Measurements from ENCODE around the gene MAP2K4. TPM values are rescaled to one million over a fixed set of nuclear protein-coding genes. Genes with fewer than 3 reads are reported as not detected.
"Not testable (repeated sequence)": the region's sequence is repeated elsewhere in the genome, so short reads cannot be mapped to it uniquely, and the experiment has no call there.

The MAP2K4 gene
- total RNA-seq, 1 experiment from 2014 or later: 23.9 TPM

GRCh38 chr17:12140685-12141084 is 120.0 kb downstream of the MAP2K4 start:
- DNase-seq (ENCODE audit: low read depth): no peak

- not testable (repeated sequence) for DNase-seq (ENCODE audit: low read depth)
Measured at GRCh38 chr17:12162187-12162586, 141.5 kb downstream of the MAP2K4 start.

GRCh38 chr17:12164085-12164484 is 143.4 kb downstream of the MAP2K4 start:
- no peak for DNase-seq (ENCODE audit: low read depth)

GRCh38 chr17:12178644-12179330 is 158.1 kb downstream of the MAP2K4 start:
- DNase-seq (ENCODE audit: low read depth): no peak

- DNase-seq (ENCODE audit: low read depth): peak; percentile 25
Measured at GRCh38 chr17:12180644-12181261, 160.1 kb downstream of the MAP2K4 start.

GRCh38 chr17:12187658-12188057 is 167.0 kb downstream of the MAP2K4 start:
- no peak for DNase-seq (ENCODE audit: low read depth)

GRCh38 chr17:12193144-12193735 is 172.6 kb downstream of the MAP2K4 start:
- no peak for DNase-seq (ENCODE audit: low read depth)

Other genes with a start within 250 kb of the MAP2K4 start
- 3.9 and 7.7 TPM in 2 replicates for gene ZNF18, start 23.4 kb upstream of the MAP2K4 start, total RNA-seq (2014; rRNA removed; shearing (Covaris generic))